GM12872 (cell line): ENCODE data around the gene PCGF5.

Experiments
- CTCF ChIP-seq: IDR thresholded peaks from 3 replicates; pipeline ENCODE4 v1.5.1; 2011; ENCODE audit warnings: low read depth, mild to moderate bottlenecking, low read length, moderate library complexity; ENCODE audit not compliant: insufficient read depth

Gene PCGF5

DNA sequence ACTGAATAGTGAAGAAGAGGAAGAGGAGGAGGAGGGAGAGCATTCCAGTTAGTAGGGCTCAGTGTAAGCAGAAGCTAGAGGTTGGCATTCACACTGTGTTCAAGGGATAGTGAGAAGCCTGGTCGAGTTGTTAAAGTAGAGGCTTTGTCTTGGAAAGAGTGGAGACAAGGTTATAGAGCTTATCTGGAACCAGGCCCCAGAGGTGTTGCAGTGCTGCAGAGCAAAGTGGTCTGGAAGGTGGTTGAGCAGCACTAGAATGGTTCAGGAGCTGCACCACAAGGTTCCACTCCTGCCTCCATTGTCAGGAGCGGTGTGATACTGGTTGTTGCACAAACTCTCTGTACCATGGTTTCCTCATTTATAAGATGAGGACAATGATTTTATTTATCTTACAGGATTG is 8.8 kb upstream of the PCGF5 start:
- no peak for TF ChIP-seq CTCF

- no peak for TF ChIP-seq CTCF
These were observed 5.6 kb upstream of the PCGF5 start for GRCh38 chr10:91214911-91215310.

GRCh38 chr10:91215384-91215783 is 5.1 kb upstream of the PCGF5 start:
- TF ChIP-seq CTCF, result no peak

GRCh38 chr10:91219371-91220193 is 881 bp upstream of the PCGF5 start:
- no peak for TF ChIP-seq CTCF

- TF ChIP-seq CTCF, result no peak
These were observed 652 bp downstream of the PCGF5 start for GRCh38 chr10:91220954-91221675.

DNA sequence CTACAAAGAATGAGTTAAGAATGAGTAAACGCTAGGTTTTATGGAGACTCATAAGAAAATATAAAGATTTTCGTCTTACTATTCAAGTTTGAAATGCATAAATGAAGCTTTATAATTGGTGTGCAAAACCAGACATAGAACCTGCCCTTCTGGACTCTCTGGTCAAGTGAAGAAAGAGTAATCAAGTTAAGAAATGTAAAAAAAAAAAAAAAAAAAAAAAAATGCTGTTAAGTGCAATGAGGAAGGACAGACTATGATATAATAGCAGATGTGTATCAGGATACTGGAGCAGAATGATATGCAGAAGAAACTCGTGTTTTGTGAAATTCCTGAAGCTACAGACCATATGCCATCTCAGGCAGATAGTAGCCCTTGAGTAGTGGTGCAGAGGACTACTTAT is 5.6 kb downstream of the PCGF5 start:
- TF ChIP-seq CTCF, result no peak

DNA sequence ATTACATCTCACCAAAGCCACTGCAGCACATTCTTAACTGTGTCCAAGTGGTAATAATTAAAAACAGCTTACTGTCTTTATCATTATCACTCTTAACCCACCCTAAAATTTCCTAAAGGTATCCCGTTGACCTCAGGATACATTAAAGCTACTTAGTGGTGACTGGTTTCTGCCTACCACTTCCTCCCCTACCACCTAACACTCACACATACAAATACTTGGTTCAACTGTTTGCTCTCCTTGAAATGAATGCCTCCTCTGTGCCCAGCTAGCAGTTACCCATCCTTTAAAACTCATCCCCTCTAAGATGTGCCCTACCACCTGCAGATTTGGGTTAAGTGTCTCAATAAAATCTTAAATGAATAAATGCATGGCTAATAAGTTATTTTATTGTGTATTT is 7.1 kb downstream of the PCGF5 start:
- TF ChIP-seq CTCF, result no peak
